ENCODE results near the gene NHP2.

- TF ChIP-seq, protein P1, sequence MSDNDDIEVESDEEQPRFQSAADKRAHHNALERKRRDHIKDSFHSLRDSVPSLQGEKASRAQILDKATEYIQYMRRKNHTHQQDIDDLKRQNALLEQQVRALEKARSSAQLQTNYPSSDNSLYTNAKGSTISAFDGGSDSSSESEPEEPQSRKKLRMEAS (IDR thresholded peaks at IDR 0.05; ENCODE audit: low read depth, low read length), result no peak
- TF ChIP-seq CTCF (IDR thresholded peaks at IDR 0.05 in 2 of 3, conservative IDR thresholded peaks at IDR 0.05 in 1 of 3; ENCODE audit: control insufficient read depth in 2 of 3, extremely low read depth in 1 of 3, insufficient read depth in 1 of 3, low read depth in 3 of 3, low read length in 3 of 3), result no peak
- TF ChIP-seq MLLT1 (IDR thresholded peaks at IDR 0.05), result no peak
- no peak for TF ChIP-seq E2F4 (IDR thresholded peaks at IDR 0.05; ENCODE audit: low read depth, low read length)
- no peak for TF ChIP-seq NR2F1 (conservative IDR thresholded peaks at IDR 0.05)
- TF ChIP-seq TAF1 (IDR thresholded peaks at IDR 0.05; ENCODE audit: borderline replicate concordance, low read depth, low read length), result no peak
- no peak for TF ChIP-seq REST (IDR thresholded peaks at IDR 0.05; ENCODE audit: low read depth, low read length)
- TF ChIP-seq EZH2 (IDR thresholded peaks at IDR 0.05; ENCODE audit: borderline replicate concordance, control insufficient read depth, low read depth, low read length), result no peak
- no peak for TF ChIP-seq RAD51 (IDR thresholded peaks at IDR 0.05)
These were observed 23.1 kb upstream of the NHP2 start for GRCh38 chr5:178176791-178177190.
